Astrocyte (in vitro differentiated cells and primary cell): ENCODE results near the gene CDC14B. TPM values are rescaled to one million over a fixed set of nuclear protein-coding genes. Genes with fewer than 3 reads are reported as not detected.

Experiments used
- DNase-seq: peaks from one replicate; pipeline ENCODE4 v3.0.0-alpha.2; 2010; ENCODE audit warnings: low read depth
- FAIRE-seq: peaks from 2 replicates; lab custom pipeline; 2011; peaks lifted over from hg19 to GRCh38; lab: Jason Lieb, UNC
- H2AFZ ChIP-seq: 2 replicates; pipeline ENCODE4 v1.6.0; 2012; ENCODE audit warnings: low read depth, low read length, inconsistent platforms
- H3K27ac ChIP-seq: 2 replicates; pipeline ENCODE4 v1.5.1; 2011; ENCODE audit warnings: low read depth, low read length, inconsistent platforms
- H3K27me3 ChIP-seq: 2 replicates; pipeline ENCODE4 v1.6.0; 2011; ENCODE audit warnings: low read length, inconsistent platforms; ENCODE audit not compliant: insufficient read depth
- H3K36me3 ChIP-seq: 2 replicates; pipeline ENCODE4 v1.5.1; 2011; ENCODE audit warnings: low read length, inconsistent platforms; ENCODE audit not compliant: insufficient read depth
- H3K4me1 ChIP-seq: 2 replicates; pipeline ENCODE4 v1.5.1; 2011; ENCODE audit warnings: low read length, inconsistent platforms; ENCODE audit not compliant: insufficient read depth
- H3K4me2 ChIP-seq: 2 replicates; pipeline ENCODE4 v1.6.0; 2012; ENCODE audit warnings: low read length, inconsistent platforms
- H3K4me3 ChIP-seq: 2 replicates; pipeline ENCODE4 v1.5.1; 2011; ENCODE audit warnings: low read depth, mild to moderate bottlenecking, low read length, inconsistent platforms; ENCODE audit not compliant: insufficient read depth
- H3K79me2 ChIP-seq: 2 replicates; pipeline ENCODE4 v1.6.0; 2012; ENCODE audit warnings: mild to moderate bottlenecking, low read length, inconsistent platforms; ENCODE audit not compliant: insufficient read depth
- H3K9ac ChIP-seq: 2 replicates; pipeline ENCODE4 v1.6.0; 2012; ENCODE audit warnings: mild to moderate bottlenecking, low read length, inconsistent platforms
- H3K9me3 ChIP-seq: 2 replicates; pipeline ENCODE4 v1.5.1; 2012; ENCODE audit warnings: low read depth, mild to moderate bottlenecking, low read length, inconsistent platforms; ENCODE audit not compliant: insufficient read depth
- H4K20me1 ChIP-seq: 2 replicates; pipeline ENCODE4 v1.6.0; 2012; ENCODE audit warnings: low read length, inconsistent platforms; ENCODE audit not compliant: insufficient read depth
- H3K27ac Mint-ChIP-seq: one replicate; pipeline ENCODE4 v1.8.0; 2021; ENCODE audit warnings: mild to moderate bottlenecking, mixed read lengths; ENCODE audit not compliant: unreplicated experiment
- H3K27me3 Mint-ChIP-seq: one replicate; pipeline ENCODE4 v1.8.0; 2021; ENCODE audit warnings: low read depth, mixed read lengths; ENCODE audit not compliant: unreplicated experiment
- H3K36me3 Mint-ChIP-seq: one replicate; pipeline ENCODE4 v1.8.0; 2021; ENCODE audit warnings: low read depth, mixed read lengths; ENCODE audit not compliant: unreplicated experiment
- H3K4me1 Mint-ChIP-seq: one replicate; pipeline ENCODE4 v1.8.0; 2021; ENCODE audit warnings: low read depth, mixed read lengths; ENCODE audit not compliant: unreplicated experiment
- H3K4me3 Mint-ChIP-seq: one replicate; pipeline ENCODE4 v1.8.0; 2021; ENCODE audit warnings: mild to moderate bottlenecking, moderate library complexity, mixed read lengths; ENCODE audit not compliant: unreplicated experiment
- H3K9me3 Mint-ChIP-seq: one replicate; pipeline ENCODE4 v1.8.0; 2021; ENCODE audit warnings: mild to moderate bottlenecking, mixed read lengths; ENCODE audit not compliant: unreplicated experiment
- CTCF ChIP-seq: IDR thresholded peaks from 2 replicates; pipeline ENCODE4 v1.5.1; 2011; ENCODE audit warnings: low read depth, mild to moderate bottlenecking, inconsistent platforms, low read length, moderate library complexity; ENCODE audit not compliant: insufficient read depth
- EZH2 ChIP-seq: IDR thresholded peaks from 2 replicates; pipeline ENCODE4 v1.6.1; 2012; ENCODE audit warnings: mild to moderate bottlenecking, low read length, inconsistent platforms; ENCODE audit not compliant: insufficient read depth
- total RNA-seq: library from RNA; stranded (reverse); gene quantifications from 2 replicates; pipeline ENCODE4 v1.2.1, GENCODE V29; 2021

CDC14B gene
- total RNA-seq, 1 donor from 2014 or later, result 22.5 TPM

GRCh38 chr9:96510258-96510657 lies 109.4 kb downstream of the CDC14B start:
- FAIRE-seq (no peak), DNase-seq (no peak)
- H4K20me1 ChIP-seq, result no peaks in the 10 kb centered on the region
- no peaks in the 10 kb centered on the region for H3K27me3 ChIP-seq
- H2AFZ ChIP-seq, result no peak overlapping the region
- TF ChIP-seq EZH2, result no peak
- no peak for TF ChIP-seq CTCF
- Mint-ChIP-seq H3K27ac (peak overlapping the region; percentile 73), H3K9me3 (no peaks in the 10 kb centered on the region), H3K4me3 (no peak overlapping the region), H3K36me3 (peaks cover 15% of the 10 kb centered on the region), H3K27me3 (no peaks in the 10 kb centered on the region), H3K4me1 (peaks cover 35% of the 10 kb centered on the region)
- peaks cover 4% of the 10 kb centered on the region for H3K36me3 ChIP-seq
- no peak overlapping the region for H3K9ac ChIP-seq
- H3K4me1 ChIP-seq, result peaks cover 7% of the 10 kb centered on the region
- H3K4me2 ChIP-seq, result no peak overlapping the region
- H3K27ac ChIP-seq, result no peak overlapping the region
- no peaks in the 10 kb centered on the region for H3K79me2 ChIP-seq
- H3K9me3 ChIP-seq, result no peaks in the 10 kb centered on the region
- H3K4me3 ChIP-seq, result no peak overlapping the region

- no peaks in the 10 kb centered on the region for H3K9me3 Mint-ChIP-seq
- no peak overlapping the region for H2AFZ ChIP-seq
- FAIRE-seq (no peak), DNase-seq (no peak)
- H3K27me3 Mint-ChIP-seq, result no peaks in the 10 kb centered on the region
- no peak overlapping the region for H3K27ac Mint-ChIP-seq
- H3K4me1 Mint-ChIP-seq, result peaks cover 31% of the 10 kb centered on the region
- peaks cover 4% of the 10 kb centered on the region for H3K36me3 ChIP-seq
- H3K9ac ChIP-seq, result no peak overlapping the region
- no peak overlapping the region for H3K4me2 ChIP-seq
- H3K27me3 ChIP-seq, result no peaks in the 10 kb centered on the region
- H3K4me3 ChIP-seq, result no peak overlapping the region
- H4K20me1 ChIP-seq, result no peaks in the 10 kb centered on the region
- H3K4me3 Mint-ChIP-seq, result no peak overlapping the region
- TF ChIP-seq CTCF, result no peak
- no peak for TF ChIP-seq EZH2
- H3K36me3 Mint-ChIP-seq, result peaks cover 17% of the 10 kb centered on the region
- no peak overlapping the region for H3K27ac ChIP-seq
- H3K79me2 ChIP-seq, result no peaks in the 10 kb centered on the region
- no peaks in the 10 kb centered on the region for H3K9me3 ChIP-seq
- H3K4me1 ChIP-seq, result peaks cover 6% of the 10 kb centered on the region
Measured at GRCh38 chr9:96509848-96510247, 109.8 kb downstream of the CDC14B start.

- no peak overlapping the region for H3K27ac ChIP-seq
- H3K4me1 ChIP-seq, result no peaks in the 10 kb centered on the region
- Mint-ChIP-seq H3K9me3 (no peaks in the 10 kb centered on the region), H3K27ac (peak overlapping the region; percentile 63), H3K36me3 (peaks cover 17% of the 10 kb centered on the region), H3K27me3 (no peaks in the 10 kb centered on the region), H3K4me3 (no peak overlapping the region), H3K4me1 (peaks cover 23% of the 10 kb centered on the region)
- DNase-seq (no peak), FAIRE-seq (no peak)
- no peak overlapping the region for H2AFZ ChIP-seq
- peaks cover 4% of the 10 kb centered on the region for H3K36me3 ChIP-seq
- no peak overlapping the region for H3K4me3 ChIP-seq
- no peaks in the 10 kb centered on the region for H4K20me1 ChIP-seq
- TF ChIP-seq EZH2, result no peak
- TF ChIP-seq CTCF, result no peak
- H3K9me3 ChIP-seq, result no peaks in the 10 kb centered on the region
- H3K9ac ChIP-seq, result no peak overlapping the region
- H3K4me2 ChIP-seq, result no peak overlapping the region
- no peaks in the 10 kb centered on the region for H3K27me3 ChIP-seq
- no peaks in the 10 kb centered on the region for H3K79me2 ChIP-seq
Measured at GRCh38 chr9:96509026-96509425, 110.6 kb downstream of the CDC14B start.
